Measurements from ENCODE around the gene TMEM163.

GRCh38 chr2:134445116-134445515 lies 273.7 kb downstream of the TMEM163 start:
- no peak for TF ChIP-seq CTCF (IDR thresholded peaks at IDR 0.05)
- TF ChIP-seq POLR2A (IDR thresholded peaks at IDR 0.05) = no peak

Measured in body of pancreas (tissue), 4 donors.